A549 treated with AZD9567 at 1 μM for 4 hours (cell line): ENCODE measurements around the gene FFAR2. TPM values are rescaled to one million over a fixed set of nuclear protein-coding genes. Genes with fewer than 3 reads are reported as not detected.

Experiments
- total RNA-seq: library from RNA; stranded (reverse); fragments of 200-300 nt; extraction: Qiagen RNA extraction; gene quantifications from 5 replicates; pipeline ENCODE4 v1.2.3, GENCODE V29; 2022; ENCODE audit not compliant: insufficient read depth

FFAR2 gene
- 0.14 TPM in 1 of 5 replicates, not detected in the others for total RNA-seq

GRCh38 chr19:35447606-35448469 lies at the start of gene FFAR2:
Gene FFAR2 (plus strand): TSS chr19:35448257. CDS start chr19:35449715, 1,458 bp downstream.

DNA sequence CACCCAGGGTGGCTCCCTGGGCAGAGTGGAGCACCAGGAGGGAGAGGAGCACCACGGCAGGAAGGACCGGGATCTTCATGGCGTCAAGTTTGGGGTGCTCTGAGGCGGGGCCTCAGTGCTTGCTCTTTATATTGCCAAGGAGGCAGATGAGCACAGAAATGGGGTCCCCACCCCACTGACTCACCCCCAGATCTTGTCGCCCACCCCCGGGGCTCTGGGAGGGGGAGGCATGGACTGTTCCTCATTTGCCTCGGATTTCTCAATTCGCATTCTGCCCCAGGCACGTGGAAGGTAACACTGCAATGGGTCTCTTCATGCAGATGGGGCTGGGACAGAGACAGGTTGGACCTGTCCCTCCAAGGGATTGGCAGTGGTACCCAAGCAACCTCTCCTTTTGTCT lies 42.3 kb downstream of the FFAR2 start, which contains the start of gene KRTDAP:
Gene KRTDAP (minus strand): TSS at position 101 of the 400 bp plus-strand sequence. CDS start 22 bp downstream, at position 79.

Other genes starting within 250 kb of the FFAR2 start
- gene FAM187B, start 219.5 kb upstream of the FFAR2 start, total RNA-seq = not detected in 5 replicates
- 5.7 to 11.3 TPM (median 9.0 TPM) in 5 replicates for gene LSR, start 199.3 kb upstream of the FFAR2 start, total RNA-seq
- gene USF2, start 179.3 kb upstream of the FFAR2 start, total RNA-seq = 127 to 152 TPM (median 146 TPM) in 5 replicates
- gene HAMP, start 165.7 kb upstream of the FFAR2 start, total RNA-seq = 0.06 to 0.27 TPM (median 0.12 TPM) in 4 of 5 replicates, not detected in the other
- 0.09 to 0.13 TPM in 2 of 5 replicates, not detected in the others for gene MAG, start 156.1 kb upstream of the FFAR2 start, total RNA-seq
- 0.65 to 1.4 TPM (median 0.98 TPM) in 4 of 5 replicates, not detected in the other for gene CD22, start 119.1 kb upstream of the FFAR2 start, total RNA-seq
- 0.05 TPM in 1 of 5 replicates, not detected in the others for gene FFAR1, start 100.4 kb upstream of the FFAR2 start, total RNA-seq
- 0.07 TPM in 1 of 5 replicates, not detected in the others for gene FFAR3, start 89.8 kb upstream of the FFAR2 start, total RNA-seq
- gene GPR42, start 77.2 kb upstream of the FFAR2 start, total RNA-seq = not detected in 5 replicates
- gene KRTDAP, start 42.2 kb downstream of the FFAR2 start, total RNA-seq = not detected in 5 replicates
- gene DMKN, start 65.4 kb downstream of the FFAR2 start, total RNA-seq = 32.2 to 38.6 TPM (median 34.4 TPM) in 5 replicates
- gene SBSN, start 80.1 kb downstream of the FFAR2 start, total RNA-seq = 1.9 to 3.2 TPM (median 2.6 TPM) in 5 replicates
- gene GAPDHS, start 85.2 kb downstream of the FFAR2 start, total RNA-seq = 0.10 to 0.15 TPM in 2 of 5 replicates, not detected in the others
- gene TMEM147, start 97.4 kb downstream of the FFAR2 start, total RNA-seq = 340 to 440 TPM (median 431 TPM) in 5 replicates
- gene ATP4A, start 115.4 kb downstream of the FFAR2 start, total RNA-seq = 0.07 to 0.08 TPM in 2 of 5 replicates, not detected in the others
- not detected in 5 replicates for gene PMIS2, start 137.9 kb downstream of the FFAR2 start, total RNA-seq
- gene HAUS5, start 164.5 kb downstream of the FFAR2 start, total RNA-seq = 7.1 to 16.9 TPM (median 15.8 TPM) in 5 replicates
- 134 to 209 TPM (median 196 TPM) in 5 replicates for gene RBM42, start 180.8 kb downstream of the FFAR2 start, total RNA-seq
- 1.8 to 3.6 TPM (median 2.4 TPM) in 4 of 5 replicates, not detected in the other for gene ETV2, start 193.5 kb downstream of the FFAR2 start, total RNA-seq
- gene COX6B1, start 200.1 kb downstream of the FFAR2 start, total RNA-seq = 1,345 to 2,265 TPM (median 1,386 TPM) in 5 replicates
- gene UPK1A, start 218.3 kb downstream of the FFAR2 start, total RNA-seq = 0.75 to 1.1 TPM (median 0.86 TPM) in 4 of 5 replicates, not detected in the other